Suprapubic skin (tissue), 4 donors: ENCODE results near the gene DNAH14.
"Not testable (repeated sequence)": the region's sequence is repeated elsewhere in the genome, so short reads cannot be mapped to it uniquely, and the experiment has no call there.

ENCODE experiments used
- EP300 ChIP-seq: sonication (generic); formaldehyde crosslinking; IDR thresholded peaks from one replicate; pipeline ENCODE4 v1.6.1; 2017; ENCODE audit warnings: antibody characterized with exemption
- POLR2AphosphoS5 ChIP-seq, 3 donors: sonication (generic); formaldehyde crosslinking; IDR thresholded peaks; one replicate each; pipeline ENCODE4 v1.6.1; 2017; ENCODE audit warnings: antibody characterized with exemption in 3 of 3
- TF ChIP-seq, protein P1 (sequence below), 2 donors: fragments of 200-600 bp in 1 of 2; fragments of 450-650 bp in 1 of 2; sonication (generic) in 1 of 2; IDR thresholded peaks; one replicate each; pipeline ENCODE4 v1.5.1; 2016 to 2019; ENCODE audit warnings: antibody characterized with exemption in 2 of 2, mild to moderate bottlenecking in 1 of 2, moderate library complexity in 1 of 2

- TF ChIP-seq, protein P1, sequence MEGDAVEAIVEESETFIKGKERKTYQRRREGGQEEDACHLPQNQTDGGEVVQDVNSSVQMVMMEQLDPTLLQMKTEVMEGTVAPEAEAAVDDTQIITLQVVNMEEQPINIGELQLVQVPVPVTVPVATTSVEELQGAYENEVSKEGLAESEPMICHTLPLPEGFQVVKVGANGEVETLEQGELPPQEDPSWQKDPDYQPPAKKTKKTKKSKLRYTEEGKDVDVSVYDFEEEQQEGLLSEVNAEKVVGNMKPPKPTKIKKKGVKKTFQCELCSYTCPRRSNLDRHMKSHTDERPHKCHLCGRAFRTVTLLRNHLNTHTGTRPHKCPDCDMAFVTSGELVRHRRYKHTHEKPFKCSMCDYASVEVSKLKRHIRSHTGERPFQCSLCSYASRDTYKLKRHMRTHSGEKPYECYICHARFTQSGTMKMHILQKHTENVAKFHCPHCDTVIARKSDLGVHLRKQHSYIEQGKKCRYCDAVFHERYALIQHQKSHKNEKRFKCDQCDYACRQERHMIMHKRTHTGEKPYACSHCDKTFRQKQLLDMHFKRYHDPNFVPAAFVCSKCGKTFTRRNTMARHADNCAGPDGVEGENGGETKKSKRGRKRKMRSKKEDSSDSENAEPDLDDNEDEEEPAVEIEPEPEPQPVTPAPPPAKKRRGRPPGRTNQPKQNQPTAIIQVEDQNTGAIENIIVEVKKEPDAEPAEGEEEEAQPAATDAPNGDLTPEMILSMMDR (IDR thresholded peaks at IDR 0.05), result not testable (repeated sequence)
- TF ChIP-seq EP300; POLR2AphosphoS5 (IDR thresholded peaks at IDR 0.05): not testable (repeated sequence)
These were observed 52.5 kb downstream of the DNAH14 start for GRCh38 chr1:224981922-224982354.
